B cell (primary cell): ENCODE data around the gene PRR23E. TPM values are rescaled to one million over a fixed set of nuclear protein-coding genes. Genes with fewer than 3 reads are reported as not detected.

Experiments used
- ATAC-seq: fragments of 200-7000 bp; cut with Tn5 transposase; one replicate; pipeline ENCODE4 v1.10.0; 2021; ENCODE audit warnings: low read depth, mild to moderate bottlenecking, moderate number of reproducible peaks, moderate library complexity
- CTCF ChIA-PET: fragments of 350-600 bp; sonication (Branson Sonifier 250); formaldehyde crosslinking; loops from one replicate; lab custom pipeline; 2021; ENCODE audit warnings: antibody characterized with exemption, inconsistent platforms; lab: Charles Lee
- POLR2A ChIA-PET: fragments of 350-600 bp; sonication (Branson Sonifier 250); formaldehyde crosslinking; loops from one replicate; lab custom pipeline; 2021; ENCODE audit warnings: antibody characterized with exemption; lab: Charles Lee
- DNase-seq: peaks from one replicate; pipeline ENCODE4 v3.0.0; 2013
- H2AFZ ChIP-seq: 2 replicates; pipeline ENCODE4 v1.6.1; 2012; ENCODE audit warnings: mild to moderate bottlenecking, low read depth, low read length; ENCODE audit not compliant: insufficient read depth, poor library complexity, severe bottlenecking
- H3K27ac ChIP-seq, 2 donors: 1 replicate in 1 of 2; 2 replicates in 1 of 2; pipeline ENCODE4 v1.5.1; 2012 to 2013; ENCODE audit warnings: low read length in 2 of 2, mild to moderate bottlenecking in 2 of 2, moderate library complexity in 1 of 2
- H3K27me3 ChIP-seq, 4 experiments: fragments of 200-600 bp in 1 of 4; sonication (generic) in 1 of 4; replicated peaks in 1 of 4; 1 replicate in 2 of 4; 2 replicates in 2 of 4; pipeline versions ENCODE4 v1.6.1 to v1.7.0; 2013 to 2016; ENCODE audit warnings: low read length in 3 of 4, mild to moderate bottlenecking in 2 of 4, mixed read lengths in 1 of 4, moderate library complexity in 1 of 4; ENCODE audit not compliant: insufficient read depth in 4 of 4, control insufficient read depth in 3 of 4; ENCODE audit errors: control extremely low read depth in 1 of 4
- H3K36me3 ChIP-seq, 2 experiments: replicated peaks in 1 of 2; 1 replicate in 1 of 2; 2 replicates in 1 of 2; pipeline versions ENCODE4 v1.6.1 to v1.7.1; 2013; ENCODE audit warnings: low read length in 1 of 2; ENCODE audit not compliant: insufficient read depth in 2 of 2, control insufficient read depth in 1 of 2; ENCODE audit errors: control extremely low read depth in 1 of 2, extremely low read depth in 1 of 2
- H3K4me1 ChIP-seq, 2 donors: fragments of 200-600 bp in 1 of 2; sonication (generic) in 1 of 2; 1 replicate in 1 of 2; 2 replicates in 1 of 2; pipeline versions ENCODE4 v1.5.1 to v1.6.1; 2013 to 2017; ENCODE audit warnings: low read length in 2 of 2; ENCODE audit not compliant: control insufficient read depth in 2 of 2, insufficient read depth in 2 of 2
- H3K4me2 ChIP-seq: replicated peaks from 2 replicates; pipeline ENCODE3; 2012; ENCODE audit warnings: mild to moderate bottlenecking, low read depth, low read length; ENCODE audit not compliant: poor library complexity, severe bottlenecking
- H3K4me3 ChIP-seq, 5 experiments: fragments of 200-600 bp in 1 of 5; sonication (generic) in 1 of 5; 1 replicate in 3 of 5; 2 replicates in 2 of 5; pipeline versions ENCODE4 v1.5.1 to v1.7.0; 2011 to 2016; ENCODE audit warnings: low read length in 4 of 5, mild to moderate bottlenecking in 4 of 5, low read depth in 2 of 5, control low read depth in 1 of 5, moderate library complexity in 1 of 5; ENCODE audit not compliant: insufficient read depth in 1 of 5; ENCODE audit errors: control extremely low read depth in 1 of 5, extremely low read depth in 1 of 5
- H3K79me2 ChIP-seq: fragments of 200-600 bp; sonication (generic); one replicate; pipeline ENCODE4 v1.6.0; 2016; ENCODE audit warnings: low read length; ENCODE audit not compliant: control insufficient read depth, insufficient read depth
- H3K9ac ChIP-seq: fragments of 200-600 bp; sonication (generic); 2 replicates; pipeline ENCODE4 v1.6.1; 2017; ENCODE audit warnings: mild to moderate bottlenecking, low read length, moderate library complexity
- H3K9me3 ChIP-seq, 3 donors: one replicate each; pipeline versions ENCODE4 v1.6.1 to v1.7.1; 2013; ENCODE audit warnings: low read length in 2 of 3; ENCODE audit not compliant: control insufficient read depth in 2 of 3, insufficient read depth in 1 of 3; ENCODE audit errors: control extremely low read depth in 1 of 3
- H4K20me1 ChIP-seq: 2 replicates; pipeline ENCODE4 v1.6.0; 2012; ENCODE audit warnings: mild to moderate bottlenecking, low read length; ENCODE audit not compliant: insufficient read depth, control insufficient read depth, poor library complexity, severe bottlenecking
- H3K27ac Mint-ChIP-seq: one replicate; pipeline ENCODE4 v1.8.0; 2021; ENCODE audit warnings: mixed read lengths
- H3K27me3 Mint-ChIP-seq: one replicate; pipeline ENCODE4 v1.8.0; 2021; ENCODE audit warnings: mixed read lengths
- H3K4me1 Mint-ChIP-seq: one replicate; pipeline ENCODE4 v1.8.0; 2021; ENCODE audit warnings: mixed read lengths
- H3K4me3 Mint-ChIP-seq: one replicate; pipeline ENCODE4 v1.8.0; 2021; ENCODE audit warnings: mixed read lengths
- H3K9me3 Mint-ChIP-seq: one replicate; pipeline ENCODE4 v1.8.0; 2022; ENCODE audit warnings: mixed read lengths; ENCODE audit not compliant: insufficient read depth
- EZH2 ChIP-seq: IDR thresholded peaks from 2 replicates; pipeline ENCODE4 v1.6.1; 2012; ENCODE audit warnings: borderline replicate concordance, low read depth, mild to moderate bottlenecking, moderate library complexity, low read length; ENCODE audit not compliant: insufficient read depth, poor library complexity, severe bottlenecking
- WGBS: methylation state at CpG from one replicate; pipeline ENCODE4 v1.1.5; 2013; ENCODE audit warnings: missing lambda C conversion rate; ENCODE audit not compliant: insufficient coverage; 5-methylcytosine and 5-hydroxymethylcytosine counted together
- intact Hi-C: fragments of 100-400 bp; cut with micrococcal nuclease; formaldehyde crosslinking; loops from one replicate; pipeline ENCODE4 v1.10.0; 2022
- polyA plus RNA-seq: library from polyadenylated mRNA; depleted of rRNA; stranded (reverse); fragments of >200 nt; gene quantifications from 2 replicates; pipeline ENCODE4 v1.2.3, GENCODE V29; 2012
- total RNA-seq, 2 donors: library from RNA; stranded (reverse); fragments of 120-200 nt in 1 of 2; gene quantifications; 1 replicate in 1 of 2; 2 replicates in 1 of 2; pipeline versions ENCODE4 v1.2.3 to v1.2.4, GENCODE V29; 2013 to 2022
- TF ChIP-seq, protein P1 (sequence below): fragments of 200-600 bp; IDR thresholded peaks from one replicate; pipeline ENCODE4 v1.8.0; 2022; ENCODE audit warnings: antibody characterized with exemption, mild to moderate bottlenecking

Gene PRR23E
- total and polyA plus RNA-seq, 2 donors (not counting 1 experiment from before 2014, with no cell fraction given) = not detected

DNA sequence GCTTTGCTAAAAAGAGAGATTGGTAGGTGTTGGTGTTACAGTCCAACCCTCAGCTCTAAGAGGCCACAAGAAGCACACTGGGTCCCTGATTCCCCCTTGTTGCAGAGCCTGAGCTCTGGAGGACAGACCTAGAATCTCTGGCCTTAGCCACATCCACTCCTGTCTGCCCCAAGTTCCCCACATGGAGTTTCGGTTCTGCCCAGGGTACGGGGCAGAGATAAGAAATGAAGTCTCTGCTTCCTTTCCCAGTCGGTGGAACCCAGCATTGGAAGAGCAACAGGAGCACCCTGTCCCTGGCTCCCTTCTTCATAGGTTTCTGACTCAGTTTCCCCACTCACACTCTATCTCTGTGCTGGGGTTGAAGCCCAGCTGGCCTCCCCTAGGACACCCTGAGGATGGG, 13.2 kb downstream of the PRR23E start:
- no peak overlapping the region for H3K4me2 ChIP-seq
- WGBS = 93% methylated on average over 3 of the region's 3 CpGs
- H3K79me2 ChIP-seq = no peaks in the 10 kb centered on the region
- no peak for DNase-seq
- H4K20me1 ChIP-seq = no peaks in the 10 kb centered on the region
- H3K27me3 Mint-ChIP-seq = peaks cover 6% of the 10 kb centered on the region
- no peak overlapping the region for H3K27ac ChIP-seq
- POLR2A ChIA-PET = no interaction called here
- intact Hi-C loops = no loop called here
- H3K4me3 ChIP-seq = no peak overlapping the region
- CTCF ChIA-PET = no interaction called here
- no peak overlapping the region for H3K4me3 Mint-ChIP-seq
- no peak overlapping the region for H3K9ac ChIP-seq
- H3K9me3 ChIP-seq = peaks cover 0 to 2% (median 0%) of the 10 kb centered on the region in 3 donors
- no peak for ATAC-seq
- no peaks in the 10 kb centered on the region for H3K36me3 ChIP-seq
- no peaks in the 10 kb centered on the region for H3K4me1 ChIP-seq
- TF ChIP-seq, protein P1, sequence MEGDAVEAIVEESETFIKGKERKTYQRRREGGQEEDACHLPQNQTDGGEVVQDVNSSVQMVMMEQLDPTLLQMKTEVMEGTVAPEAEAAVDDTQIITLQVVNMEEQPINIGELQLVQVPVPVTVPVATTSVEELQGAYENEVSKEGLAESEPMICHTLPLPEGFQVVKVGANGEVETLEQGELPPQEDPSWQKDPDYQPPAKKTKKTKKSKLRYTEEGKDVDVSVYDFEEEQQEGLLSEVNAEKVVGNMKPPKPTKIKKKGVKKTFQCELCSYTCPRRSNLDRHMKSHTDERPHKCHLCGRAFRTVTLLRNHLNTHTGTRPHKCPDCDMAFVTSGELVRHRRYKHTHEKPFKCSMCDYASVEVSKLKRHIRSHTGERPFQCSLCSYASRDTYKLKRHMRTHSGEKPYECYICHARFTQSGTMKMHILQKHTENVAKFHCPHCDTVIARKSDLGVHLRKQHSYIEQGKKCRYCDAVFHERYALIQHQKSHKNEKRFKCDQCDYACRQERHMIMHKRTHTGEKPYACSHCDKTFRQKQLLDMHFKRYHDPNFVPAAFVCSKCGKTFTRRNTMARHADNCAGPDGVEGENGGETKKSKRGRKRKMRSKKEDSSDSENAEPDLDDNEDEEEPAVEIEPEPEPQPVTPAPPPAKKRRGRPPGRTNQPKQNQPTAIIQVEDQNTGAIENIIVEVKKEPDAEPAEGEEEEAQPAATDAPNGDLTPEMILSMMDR = no peak
- TF ChIP-seq EZH2 = no peak
- H3K4me1 Mint-ChIP-seq = no peaks in the 10 kb centered on the region
- H3K9me3 Mint-ChIP-seq = peaks cover 3% of the 10 kb centered on the region
- H2AFZ ChIP-seq = no peak overlapping the region
- H3K27ac Mint-ChIP-seq = no peak overlapping the region
- H3K27me3 ChIP-seq = no peaks in the 10 kb centered on the region

DNA sequence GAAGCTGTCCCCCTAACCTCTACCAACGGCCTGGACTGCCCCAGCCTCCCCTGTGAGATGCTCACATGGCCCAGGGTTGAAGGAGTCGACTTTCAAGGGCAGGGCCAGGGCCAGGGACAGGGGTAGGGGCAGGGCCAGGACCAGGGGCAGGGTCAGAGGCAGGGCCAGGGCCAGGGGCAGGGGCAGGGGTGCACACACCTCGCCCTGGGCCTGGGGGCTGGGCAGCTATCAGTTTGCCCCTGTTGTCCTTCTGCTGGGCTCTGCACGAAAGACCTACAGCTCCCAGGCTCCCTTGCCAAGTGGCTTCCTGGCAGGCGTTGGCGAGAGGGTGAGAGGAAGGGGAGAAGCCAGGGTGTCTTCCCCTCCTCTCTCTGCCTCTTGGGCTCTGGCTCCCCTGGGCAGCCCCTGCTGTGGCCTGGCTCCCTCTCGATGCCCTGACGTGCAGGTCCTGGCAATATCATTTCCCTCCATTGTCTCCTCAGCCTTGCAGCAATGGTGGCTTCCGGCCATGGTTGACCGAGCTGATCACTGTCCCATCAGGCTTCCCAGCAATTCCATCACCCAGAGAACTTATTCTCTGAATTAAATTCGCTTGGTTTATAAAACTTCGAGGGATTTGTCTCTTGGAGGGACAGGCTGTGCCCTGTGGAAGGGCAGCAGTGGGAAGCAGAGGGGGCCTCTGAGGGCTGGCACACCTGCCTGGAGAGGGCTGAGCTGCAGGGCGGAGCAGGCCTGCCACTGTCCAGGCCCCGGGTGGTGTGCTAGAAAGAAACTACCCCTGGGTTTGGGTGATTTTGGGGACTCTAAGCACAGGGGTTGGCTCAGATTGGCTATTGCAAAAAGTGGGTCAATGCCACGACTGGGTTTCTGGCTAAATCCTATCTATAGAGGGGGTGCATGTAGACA, 13.9 kb downstream of the PRR23E start:
- H3K27me3 Mint-ChIP-seq = peaks cover 8% of the 10 kb centered on the region
- Histone ChIP-seq H2AFZ (no peak overlapping the region), H3K4me2 (no peak overlapping the region), H4K20me1 (no peaks in the 10 kb centered on the region), H3K9me3 (peaks cover 0 to 2% (median 0%) of the 10 kb centered on the region in 3 donors), H3K27ac (no peak overlapping the region), H3K9ac (no peak overlapping the region), H3K36me3 (no peaks in the 10 kb centered on the region), H3K4me3 (no peak overlapping the region), H3K27me3 (no peaks in the 10 kb centered on the region), H3K4me1 (no peaks in the 10 kb centered on the region), H3K79me2 (no peaks in the 10 kb centered on the region)
- intact Hi-C loops = no loop called here
- CTCF ChIA-PET = no interaction called here
- peaks cover 3% of the 10 kb centered on the region for H3K9me3 Mint-ChIP-seq
- DNase-seq (no peak), ATAC-seq (no peak)
- 72% methylated on average over 12 of the region's 15 CpGs for WGBS
- H3K4me1 Mint-ChIP-seq = no peaks in the 10 kb centered on the region
- TF ChIP-seq, protein P1 = no peak
- no peak for TF ChIP-seq EZH2
- H3K4me3 Mint-ChIP-seq = no peak overlapping the region
- H3K27ac Mint-ChIP-seq = no peak overlapping the region
- POLR2A ChIA-PET = no interaction called here
